HG02973 (cell line): ENCODE data around the gene MACROD2.

Experiments
- ATAC-seq: cut with Tn5 transposase; IDR thresholded peaks from one replicate; pipeline ENCODE4 v1.9.1; 2021; ENCODE audit warnings: moderate library complexity; ENCODE audit not compliant: unreplicated experiment

The MACROD2 gene

GRCh38 chr20:14696478-14696877 lies 701.2 kb downstream of the MACROD2 start:
- ATAC-seq: no peak

DNA sequence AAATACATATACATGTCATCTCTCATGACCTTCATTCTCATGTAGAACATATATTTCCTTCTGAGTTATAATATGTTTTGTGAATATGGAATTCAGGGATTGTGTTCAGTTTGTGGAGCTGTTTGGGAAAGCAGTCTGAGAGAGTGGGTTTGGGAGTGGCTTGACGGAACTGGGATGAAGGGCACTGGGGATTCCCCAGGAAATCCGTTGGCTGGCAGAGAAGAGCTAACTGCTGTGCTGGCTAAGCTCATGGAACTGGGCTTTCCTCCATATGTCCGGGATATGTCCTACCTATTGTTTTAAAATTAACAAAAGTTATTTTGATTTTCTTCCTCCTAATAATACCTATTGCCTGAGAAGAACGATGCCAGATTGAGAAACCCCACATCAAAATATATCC lies 701.6 kb downstream of the MACROD2 start:
- ATAC-seq: no peak

DNA sequence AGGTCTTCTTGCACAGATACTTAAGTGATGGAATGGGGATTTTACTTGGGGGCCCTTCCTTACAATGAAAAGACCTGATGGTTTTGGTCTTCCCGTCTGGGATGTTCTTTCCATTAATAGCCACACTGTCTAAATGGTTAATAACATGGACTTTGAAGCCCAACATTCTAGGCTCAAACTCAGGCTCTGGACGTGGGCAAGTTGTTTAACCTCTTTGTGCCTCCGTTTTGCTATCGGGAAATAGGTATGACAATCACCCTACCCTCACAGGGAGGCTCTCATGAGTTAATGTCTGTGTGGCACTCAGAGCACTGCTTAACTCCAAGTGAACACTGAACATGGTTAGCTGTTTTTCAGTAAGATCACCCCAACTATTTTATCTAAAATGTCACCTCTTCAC lies 702.8 kb downstream of the MACROD2 start:
- ATAC-seq: no peak

- no peak for ATAC-seq
Observed at GRCh38 chr20:14698605-14699373, 703.5 kb downstream of the MACROD2 start.

- no peak for ATAC-seq
Observed at GRCh38 chr20:14700639-14700960, 705.3 kb downstream of the MACROD2 start.

- ATAC-seq: no peak
Observed at GRCh38 chr20:14701326-14701725, 706.0 kb downstream of the MACROD2 start.

GRCh38 chr20:14706555-14706954 lies 711.2 kb downstream of the MACROD2 start:
- no peak for ATAC-seq

DNA sequence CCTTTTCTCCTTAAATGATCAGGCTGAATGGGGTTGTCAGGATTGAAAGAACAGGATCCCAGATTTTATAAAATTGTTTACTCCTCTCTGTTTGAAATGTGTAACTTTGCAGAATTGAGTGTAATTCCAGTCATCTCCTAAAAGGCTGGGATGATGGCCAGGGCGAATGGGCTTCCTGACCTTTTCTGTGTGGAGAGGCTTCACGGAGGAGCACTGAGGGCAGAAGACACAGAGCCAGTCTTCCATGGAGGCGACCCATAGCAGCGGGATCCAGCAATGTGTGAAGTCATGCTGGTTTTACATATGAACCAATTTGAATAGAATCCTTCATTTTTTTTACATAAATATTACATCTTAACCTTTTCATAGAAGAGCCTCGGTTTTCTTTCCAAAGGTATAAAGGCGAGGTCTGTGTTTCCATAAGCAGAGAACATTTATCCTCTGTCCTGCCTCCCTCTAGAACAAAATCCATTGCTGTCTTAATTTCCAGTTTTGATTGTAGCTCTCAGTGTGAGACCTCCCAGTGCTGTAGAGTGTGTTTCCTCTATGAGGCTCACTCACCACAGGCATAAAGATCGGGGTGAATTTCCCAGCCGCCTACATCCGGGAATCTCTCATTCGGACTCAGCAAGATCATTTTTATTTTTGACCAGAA lies 711.8 kb downstream of the MACROD2 start:
- no peak for ATAC-seq

GRCh38 chr20:14707865-14708596 lies 712.7 kb downstream of the MACROD2 start:
- ATAC-seq: no peak

DNA sequence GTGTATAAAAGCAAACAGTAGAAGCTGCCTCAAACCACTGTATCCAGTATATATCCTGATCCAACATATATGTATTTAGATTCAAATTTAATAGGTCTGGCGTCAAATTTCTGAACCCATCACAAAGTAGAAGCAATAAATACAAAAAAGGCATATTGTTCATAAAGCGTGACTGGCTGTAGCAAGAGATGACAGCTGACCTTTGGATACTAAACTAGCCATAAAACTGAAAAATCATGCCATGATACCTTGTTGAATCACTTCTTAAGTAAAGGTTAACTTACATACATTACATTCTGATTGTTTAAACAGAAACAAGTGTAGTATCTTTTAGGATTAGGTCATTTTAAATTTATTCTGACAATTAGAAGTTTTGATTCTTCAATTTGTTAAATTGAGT lies 714.1 kb downstream of the MACROD2 start:
- ATAC-seq: no peak

DNA sequence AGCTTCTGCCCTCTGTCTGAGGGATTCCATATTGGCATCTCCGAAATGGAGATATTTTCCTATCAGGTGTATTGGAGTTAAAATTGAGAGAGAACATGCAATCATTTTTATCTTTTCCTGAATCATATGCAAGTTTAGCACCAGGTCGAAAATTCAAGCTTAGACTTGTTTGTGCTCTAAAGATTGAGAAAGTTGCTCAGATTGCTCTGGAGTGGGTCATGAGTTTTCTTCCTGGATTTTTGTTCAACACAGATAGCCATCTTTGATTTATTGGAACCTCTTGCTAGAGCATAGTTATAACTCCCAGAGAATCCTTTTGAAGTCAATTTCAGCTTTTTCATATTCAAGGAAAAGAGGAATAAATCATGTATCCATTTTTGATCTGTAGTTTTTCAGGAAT lies 715.6 kb downstream of the MACROD2 start:
- no peak for ATAC-seq

DNA sequence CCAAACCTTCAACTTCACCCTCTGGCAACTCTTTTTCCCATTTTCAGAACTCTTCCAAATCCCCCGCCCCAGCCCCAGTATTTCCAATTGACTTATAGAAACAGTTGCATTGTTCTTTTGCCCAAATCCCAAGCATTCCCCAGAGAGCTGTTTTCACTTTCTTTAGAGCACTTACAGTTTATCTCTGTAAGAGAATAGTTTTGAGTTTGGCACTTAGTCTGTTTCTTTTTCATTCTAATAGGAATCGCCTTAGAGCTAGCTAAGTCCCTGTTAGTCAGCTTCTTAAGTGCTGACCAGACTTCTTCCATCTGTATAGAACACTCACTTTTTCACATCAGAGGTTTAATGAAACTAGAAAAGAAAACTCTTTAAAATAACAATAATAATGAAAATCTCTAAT lies 716.3 kb downstream of the MACROD2 start:
- ATAC-seq: no peak

- no peak for ATAC-seq
Observed at GRCh38 chr20:14712302-14712739, 717.0 kb downstream of the MACROD2 start.

GRCh38 chr20:14715400-14715799 lies 720.1 kb downstream of the MACROD2 start:
- no peak for ATAC-seq

GRCh38 chr20:14716351-14716801 lies 721.1 kb downstream of the MACROD2 start:
- no peak for ATAC-seq

GRCh38 chr20:14717134-14717999 lies 722.1 kb downstream of the MACROD2 start:
- peak; percentile 80 for ATAC-seq

DNA sequence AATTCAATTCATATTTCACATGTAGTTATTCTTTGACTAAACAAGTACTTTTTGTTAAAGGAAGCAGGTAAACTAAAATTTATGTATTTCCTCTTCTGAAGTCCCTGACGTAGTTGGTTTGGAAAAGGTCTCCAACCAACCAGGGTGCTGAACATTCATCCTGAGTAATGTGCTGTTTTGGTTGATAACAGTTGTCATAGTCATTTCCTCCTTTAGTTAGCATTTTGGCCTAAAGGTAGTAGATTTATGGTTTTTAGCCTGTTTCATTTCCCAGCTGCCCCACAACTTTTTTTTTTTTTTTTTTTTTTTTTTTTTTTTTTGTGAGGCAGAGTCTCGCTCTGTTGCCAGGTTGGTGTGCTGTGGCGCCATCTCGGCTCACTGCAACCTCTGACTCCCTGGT lies 724.9 kb downstream of the MACROD2 start:
- no peak for ATAC-seq

DNA sequence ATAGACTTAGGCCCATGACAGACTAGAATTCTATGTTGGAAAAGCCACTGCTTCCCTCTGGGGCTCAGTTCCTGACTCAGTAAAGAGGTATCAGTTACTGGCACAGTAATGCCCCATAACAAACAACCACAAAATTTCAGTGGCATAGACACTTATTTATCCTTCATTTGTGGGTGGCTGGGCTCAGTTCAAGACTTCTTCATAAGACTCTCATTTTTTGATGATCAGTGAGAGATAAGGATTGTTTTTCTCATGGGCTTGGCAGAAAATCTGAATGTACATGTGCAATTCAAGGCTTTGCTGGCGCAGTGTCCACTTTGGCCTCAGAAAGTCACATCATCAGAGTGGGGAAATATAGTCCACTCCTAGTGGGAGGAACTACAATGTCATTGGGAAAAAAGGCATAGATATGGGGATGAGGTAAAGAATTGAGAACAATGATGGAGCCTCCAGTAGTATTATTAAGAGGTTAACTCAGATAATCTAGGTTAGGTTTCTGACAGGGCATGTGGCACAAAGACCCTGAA lies 726.7 kb downstream of the MACROD2 start:
- no peak for ATAC-seq

- no peak for ATAC-seq
Observed at GRCh38 chr20:14723614-14724013, 728.3 kb downstream of the MACROD2 start.

- no peak for ATAC-seq
Observed at GRCh38 chr20:14724036-14724435, 728.7 kb downstream of the MACROD2 start.

DNA sequence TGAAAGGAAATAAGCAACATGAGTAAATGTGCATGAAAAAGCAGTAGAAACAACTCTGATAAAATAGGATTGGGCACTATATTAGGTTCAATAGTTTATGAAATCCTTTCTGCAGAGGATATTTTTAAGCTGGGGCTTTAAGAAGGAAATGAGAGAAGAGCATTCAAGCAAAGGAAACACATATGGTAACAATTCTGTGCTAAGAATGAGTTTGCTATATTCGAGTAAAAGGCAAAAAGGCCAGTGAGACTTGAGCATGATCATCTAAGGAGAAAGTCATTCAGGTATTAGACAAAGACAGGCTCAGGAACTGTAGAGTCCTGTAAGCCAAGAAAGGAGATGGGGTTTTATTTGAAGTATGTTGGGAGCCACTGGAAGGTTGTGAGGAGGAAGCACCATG lies 729.2 kb downstream of the MACROD2 start:
- ATAC-seq: no peak
